ENCODE results near the gene CADPS.

DNA sequence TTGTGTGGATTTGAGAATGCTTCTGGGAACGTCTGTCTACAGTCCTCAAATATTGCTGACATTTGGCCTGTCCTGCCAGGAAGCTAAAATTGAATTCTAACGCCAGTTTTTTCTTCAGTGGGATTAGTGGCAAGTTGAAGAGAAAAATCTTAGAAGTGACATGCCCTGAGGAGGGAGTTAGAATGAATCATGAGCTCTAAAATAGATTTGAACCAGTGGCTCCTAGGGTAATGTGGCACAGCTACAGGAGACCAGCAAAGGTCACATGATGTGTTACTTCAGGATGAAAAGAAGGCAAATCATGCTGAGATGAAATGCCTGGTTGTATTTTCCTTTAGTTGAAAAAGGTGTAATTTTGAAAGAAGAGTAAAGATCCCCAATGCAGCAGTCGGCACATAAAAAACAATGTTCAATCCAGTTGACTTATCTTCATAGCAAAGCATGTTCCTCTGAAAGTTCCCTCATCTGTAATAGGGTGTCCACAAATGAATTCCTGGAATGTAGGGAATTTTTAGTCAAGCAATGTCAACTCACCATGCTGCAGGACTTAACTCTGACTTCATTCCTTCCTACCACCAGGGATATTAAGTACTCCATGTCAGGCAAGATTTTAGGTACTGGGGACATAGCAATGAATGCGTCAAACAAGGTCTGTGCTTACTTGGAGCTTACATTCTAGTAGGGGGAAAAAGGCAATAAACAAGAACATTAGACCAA lies 171.6 kb downstream of the CADPS start:
- TF ChIP-seq, protein P1, sequence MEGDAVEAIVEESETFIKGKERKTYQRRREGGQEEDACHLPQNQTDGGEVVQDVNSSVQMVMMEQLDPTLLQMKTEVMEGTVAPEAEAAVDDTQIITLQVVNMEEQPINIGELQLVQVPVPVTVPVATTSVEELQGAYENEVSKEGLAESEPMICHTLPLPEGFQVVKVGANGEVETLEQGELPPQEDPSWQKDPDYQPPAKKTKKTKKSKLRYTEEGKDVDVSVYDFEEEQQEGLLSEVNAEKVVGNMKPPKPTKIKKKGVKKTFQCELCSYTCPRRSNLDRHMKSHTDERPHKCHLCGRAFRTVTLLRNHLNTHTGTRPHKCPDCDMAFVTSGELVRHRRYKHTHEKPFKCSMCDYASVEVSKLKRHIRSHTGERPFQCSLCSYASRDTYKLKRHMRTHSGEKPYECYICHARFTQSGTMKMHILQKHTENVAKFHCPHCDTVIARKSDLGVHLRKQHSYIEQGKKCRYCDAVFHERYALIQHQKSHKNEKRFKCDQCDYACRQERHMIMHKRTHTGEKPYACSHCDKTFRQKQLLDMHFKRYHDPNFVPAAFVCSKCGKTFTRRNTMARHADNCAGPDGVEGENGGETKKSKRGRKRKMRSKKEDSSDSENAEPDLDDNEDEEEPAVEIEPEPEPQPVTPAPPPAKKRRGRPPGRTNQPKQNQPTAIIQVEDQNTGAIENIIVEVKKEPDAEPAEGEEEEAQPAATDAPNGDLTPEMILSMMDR (IDR thresholded peaks at IDR 0.05; ENCODE audit: insufficient read depth, low read length) = no peak
- TF ChIP-seq POLR2AphosphoS5 (IDR thresholded peaks at IDR 0.05; ENCODE audit: low read depth) = no peak
- TF ChIP-seq SPI1 (IDR thresholded peaks at IDR 0.05; ENCODE audit: borderline replicate concordance, low read depth) = no peak
